Endodermal cell (in vitro differentiated cells): ENCODE measurements around the gene SALL2. TPM values are rescaled to one million over a fixed set of nuclear protein-coding genes. Genes with fewer than 3 reads are reported as not detected.
A peak's percentile ranks its signal among the peaks of the same experiment; 100 is the strongest.

ENCODE experiments used
- DNase-seq: peaks from one replicate; pipeline ENCODE4 v3.0.0-alpha.2; 2017
- H3K27ac ChIP-seq: 2 replicates; pipeline ENCODE4 v1.5.1; 2013; ENCODE audit warnings: mild to moderate bottlenecking, low read depth, low read length, moderate library complexity
- H3K27me3 ChIP-seq: 2 replicates; pipeline ENCODE4 v1.6.1; 2013; ENCODE audit warnings: mild to moderate bottlenecking, low read length, moderate library complexity; ENCODE audit not compliant: insufficient read depth, control insufficient read depth, poor library complexity, severe bottlenecking
- H3K36me3 ChIP-seq: 2 replicates; pipeline ENCODE4 v1.7.0; 2013; ENCODE audit warnings: mild to moderate bottlenecking, low read length, moderate library complexity; ENCODE audit not compliant: control insufficient read depth, insufficient read depth
- H3K4me1 ChIP-seq: one replicate; pipeline ENCODE4 v1.7.0; 2013; ENCODE audit warnings: low read length; ENCODE audit not compliant: control insufficient read depth, insufficient read depth
- H3K4me3 ChIP-seq: 2 replicates; pipeline ENCODE4 v1.5.1; 2013; ENCODE audit warnings: mild to moderate bottlenecking, low read length, moderate library complexity
- H3K9ac ChIP-seq: 2 replicates; pipeline ENCODE4 v1.6.1; 2013; ENCODE audit warnings: mild to moderate bottlenecking, low read length, moderate library complexity; ENCODE audit not compliant: poor library complexity, severe bottlenecking; ENCODE audit errors: extremely low read depth
- H3K9me3 ChIP-seq: 2 replicates; pipeline ENCODE4 v1.6.1; 2013; ENCODE audit warnings: mild to moderate bottlenecking, low read length, moderate library complexity; ENCODE audit not compliant: control insufficient read depth
- H3K27ac Mint-ChIP-seq: 2 replicates; pipeline ENCODE4 v1.8.0; 2020; ENCODE audit warnings: mixed read lengths
- H3K27me3 Mint-ChIP-seq: 2 replicates; pipeline ENCODE4 v1.8.0; 2021; ENCODE audit warnings: mild to moderate bottlenecking, mixed read lengths; ENCODE audit not compliant: insufficient read depth
- H3K36me3 Mint-ChIP-seq: 2 replicates; pipeline ENCODE4 v1.8.0; 2020; ENCODE audit warnings: low read depth, mixed read lengths
- H3K4me1 Mint-ChIP-seq: 2 replicates; pipeline ENCODE4 v1.8.0; 2020; ENCODE audit warnings: mixed read lengths
- H3K4me3 Mint-ChIP-seq: 2 replicates; pipeline ENCODE4 v1.8.0; 2020; ENCODE audit warnings: mild to moderate bottlenecking, moderate library complexity, mixed read lengths
- H3K9me3 Mint-ChIP-seq: 2 replicates; pipeline ENCODE4 v1.8.0; 2020; ENCODE audit warnings: mild to moderate bottlenecking, mixed read lengths
- WGBS, 2 experiments: methylation state at CpG; one replicate each; pipeline versions ENCODE4 v1.1.5 to v1.1.7; 2013; ENCODE audit warnings: missing lambda C conversion rate in 2 of 2, mixed read lengths in 1 of 2; ENCODE audit not compliant: insufficient coverage in 1 of 2, insufficient read length in 1 of 2; 5-methylcytosine and 5-hydroxymethylcytosine counted together
- total RNA-seq, 2 donors: library from RNA; stranded (reverse); fragmentation: NEBNext Ultra II Directional in 1 of 2; extraction: Animal tissue kit (Norgen Biotek cat#: 25700) in 1 of 2; gene quantifications; 2 replicates in 1 of 2; 3 replicates in 1 of 2; pipeline ENCODE4 v1.2.1, GENCODE V29; 2021
- TF ChIP-seq, protein P1 (sequence below): fragments of 200-600 bp; sonication (generic); conservative IDR thresholded peaks from 2 replicates; pipeline ENCODE4 v1.5.0; 2021; ENCODE audit warnings: antibody characterized with exemption, mild to moderate bottlenecking

Gene SALL2
- total RNA-seq, 2 donors from 2014 or later, result 78.6 to 120 TPM

DNA sequence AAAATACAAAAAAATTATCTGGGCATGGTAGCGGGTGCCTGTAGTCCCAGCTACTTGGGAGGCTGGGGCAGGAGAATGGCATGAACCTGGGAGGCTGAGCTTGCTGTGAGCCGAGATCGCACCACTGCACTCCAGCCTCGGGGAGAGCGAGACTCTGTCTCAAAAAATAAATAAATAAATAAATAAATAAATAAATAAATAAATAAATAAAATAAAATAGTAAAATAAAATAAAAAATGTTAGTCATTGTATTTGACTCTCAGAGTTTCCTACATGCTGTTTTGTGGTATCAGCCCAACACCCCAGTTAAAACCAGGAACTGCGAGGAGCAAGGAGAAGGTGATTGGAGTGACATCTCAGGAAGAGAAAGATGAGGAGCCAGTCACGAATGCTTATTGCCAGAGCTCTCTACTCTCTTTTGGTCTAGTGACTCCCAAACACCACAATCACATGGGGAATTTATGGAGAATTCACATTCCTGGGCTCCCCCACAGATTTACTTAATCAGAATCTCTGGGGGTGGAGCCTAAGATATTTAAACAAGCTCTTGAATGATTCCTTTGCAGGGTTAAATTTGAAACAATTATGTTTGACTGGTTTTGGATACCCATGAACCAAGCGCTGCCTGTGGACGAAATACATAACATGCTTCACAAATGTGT lies 15.4 kb upstream of the SALL2 start:
- Histone ChIP-seq H3K36me3 (no peaks in the 10 kb centered on the region), H3K4me3 (no peak overlapping the region), H3K9me3 (no peaks in the 10 kb centered on the region), H3K4me1 (peaks cover 8% of the 10 kb centered on the region), H3K9ac (no peak overlapping the region), H3K27ac (no peak overlapping the region), H3K27me3 (no peaks in the 10 kb centered on the region)
- no peak overlapping the region for H3K4me3 Mint-ChIP-seq
- DNase-seq, result no peak
- peaks cover 4% of the 10 kb centered on the region for H3K9me3 Mint-ChIP-seq
- H3K27ac Mint-ChIP-seq, result no peak overlapping the region
- 90 to 93% methylated on average over 3 to 7 of the region's 9 CpGs for WGBS, 2 experiments
- TF ChIP-seq, protein P1, sequence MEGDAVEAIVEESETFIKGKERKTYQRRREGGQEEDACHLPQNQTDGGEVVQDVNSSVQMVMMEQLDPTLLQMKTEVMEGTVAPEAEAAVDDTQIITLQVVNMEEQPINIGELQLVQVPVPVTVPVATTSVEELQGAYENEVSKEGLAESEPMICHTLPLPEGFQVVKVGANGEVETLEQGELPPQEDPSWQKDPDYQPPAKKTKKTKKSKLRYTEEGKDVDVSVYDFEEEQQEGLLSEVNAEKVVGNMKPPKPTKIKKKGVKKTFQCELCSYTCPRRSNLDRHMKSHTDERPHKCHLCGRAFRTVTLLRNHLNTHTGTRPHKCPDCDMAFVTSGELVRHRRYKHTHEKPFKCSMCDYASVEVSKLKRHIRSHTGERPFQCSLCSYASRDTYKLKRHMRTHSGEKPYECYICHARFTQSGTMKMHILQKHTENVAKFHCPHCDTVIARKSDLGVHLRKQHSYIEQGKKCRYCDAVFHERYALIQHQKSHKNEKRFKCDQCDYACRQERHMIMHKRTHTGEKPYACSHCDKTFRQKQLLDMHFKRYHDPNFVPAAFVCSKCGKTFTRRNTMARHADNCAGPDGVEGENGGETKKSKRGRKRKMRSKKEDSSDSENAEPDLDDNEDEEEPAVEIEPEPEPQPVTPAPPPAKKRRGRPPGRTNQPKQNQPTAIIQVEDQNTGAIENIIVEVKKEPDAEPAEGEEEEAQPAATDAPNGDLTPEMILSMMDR, result no peak
- H3K36me3 Mint-ChIP-seq, result no peaks in the 10 kb centered on the region
- H3K4me1 Mint-ChIP-seq, result peaks cover 32% of the 10 kb centered on the region
- H3K27me3 Mint-ChIP-seq, result no peaks in the 10 kb centered on the region

DNA sequence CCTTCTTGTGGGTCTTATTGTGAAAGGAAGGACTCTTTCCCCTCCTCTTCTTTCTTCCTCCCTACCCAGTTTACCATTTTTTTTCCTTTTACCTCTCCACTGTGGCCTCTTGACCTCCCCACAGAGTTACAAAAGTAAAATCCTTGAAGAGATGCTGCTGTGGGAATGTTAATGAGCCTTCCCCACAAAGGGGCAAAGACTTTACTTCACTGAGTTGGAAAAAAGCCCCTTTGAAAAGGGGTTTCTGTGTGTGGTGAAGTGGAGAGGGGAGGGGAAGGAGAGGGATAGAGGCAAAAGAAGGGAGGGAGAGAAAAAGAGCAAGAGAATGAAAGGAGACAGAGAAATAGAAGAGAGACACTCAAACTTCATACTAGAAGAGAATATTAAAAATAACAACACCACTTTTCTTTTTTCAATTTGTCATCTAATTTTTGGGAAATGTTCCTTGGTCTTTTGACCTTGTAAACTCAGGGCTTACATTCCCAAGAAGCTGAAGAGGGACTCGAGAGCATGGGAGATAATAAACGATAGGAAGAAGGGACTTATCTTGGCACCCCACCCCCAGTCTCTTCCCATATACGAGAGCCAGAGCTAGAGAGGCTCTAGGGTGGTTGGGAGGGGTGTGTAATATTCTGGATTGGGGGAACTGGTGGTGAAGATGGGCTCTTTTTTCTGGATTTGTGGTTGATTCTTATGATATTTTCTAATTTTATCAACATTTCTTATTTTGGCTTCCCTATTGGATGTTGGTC lies 13.2 kb upstream of the SALL2 start:
- 5 to 20% methylated on average over 1 to 3 of the region's 3 CpGs for WGBS, 2 experiments
- no peak overlapping the region for H3K4me3 ChIP-seq
- H3K9ac ChIP-seq, result no peak overlapping the region
- Mint-ChIP-seq H3K4me1 (peaks cover 47% of the 10 kb centered on the region), H3K36me3 (no peaks in the 10 kb centered on the region), H3K4me3 (peak overlapping the region; percentile 7), H3K9me3 (no peaks in the 10 kb centered on the region), H3K27me3 (no peaks in the 10 kb centered on the region), H3K27ac (peak overlapping the region; percentile 78)
- TF ChIP-seq, protein P1, result no peak
- no peaks in the 10 kb centered on the region for H3K9me3 ChIP-seq
- no peaks in the 10 kb centered on the region for H3K27me3 ChIP-seq
- H3K36me3 ChIP-seq, result no peaks in the 10 kb centered on the region
- H3K27ac ChIP-seq, result peak overlapping the region; percentile 73
- no peak for DNase-seq
- H3K4me1 ChIP-seq, result peaks cover 12% of the 10 kb centered on the region

DNA sequence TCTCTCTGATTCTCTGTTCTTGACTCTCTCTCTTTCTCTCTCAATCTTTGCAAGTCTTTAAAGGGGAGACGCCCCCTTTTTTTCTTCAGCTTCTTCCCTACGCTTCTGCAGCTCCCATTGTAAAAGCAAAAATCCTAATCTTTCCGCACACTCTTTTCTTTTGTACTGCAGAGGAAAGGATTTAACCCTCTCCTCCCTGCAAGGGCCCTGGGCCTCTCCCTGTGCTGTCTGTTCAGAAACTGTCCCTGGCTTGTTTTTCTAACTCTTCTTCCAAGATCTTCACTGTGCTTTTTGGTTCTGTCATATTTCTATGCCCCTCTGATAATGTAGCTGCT lies 10.9 kb upstream of the SALL2 start:
- peaks cover 15% of the 10 kb centered on the region for H3K4me1 ChIP-seq
- H3K27me3 ChIP-seq, result no peaks in the 10 kb centered on the region
- Mint-ChIP-seq H3K4me1 (peaks cover 51% of the 10 kb centered on the region), H3K27ac (peak overlapping the region; percentile 95), H3K36me3 (peaks cover 4% of the 10 kb centered on the region), H3K4me3 (peak overlapping the region; percentile 90), H3K9me3 (no peaks in the 10 kb centered on the region), H3K27me3 (no peaks in the 10 kb centered on the region)
- 0% methylated on average over 2 to 3 of the region's 3 CpGs for WGBS, 2 experiments
- peak overlapping the region; percentile 98 for H3K27ac ChIP-seq
- peak overlapping the region; percentile 99 for H3K4me3 ChIP-seq
- TF ChIP-seq, protein P1, result no peak
- no peaks in the 10 kb centered on the region for H3K36me3 ChIP-seq
- DNase-seq, result no peak
- H3K9me3 ChIP-seq, result no peaks in the 10 kb centered on the region
- peak overlapping the region; percentile 85 for H3K9ac ChIP-seq
